ENCODE data around the gene ADAT1. TPM values are rescaled to one million over a fixed set of nuclear protein-coding genes. Genes with fewer than 3 reads are reported as not detected.
A peak's percentile ranks its signal among the peaks of the same experiment; 100 is the strongest.

The ADAT1 gene
- total and polyA plus RNA-seq, 2 of the 13 experiments (the other 11 are each of a cell fraction or from before 2014, with no cell fraction given), result 18.4 to 40.8 TPM

- TF ChIP-seq ARID5B (CRISPR knock-in tag; IDR thresholded peaks at IDR 0.05) (0 out of 2 replicates have a peak, but pooled peaks have one; percentile 7), RARA (CRISPR knock-in tag; IDR thresholded peaks at IDR 0.05) (peak; percentile 27; the same call in 1 of the 2 replicates), ZNF841 (CRISPR knock-in tag; IDR thresholded peaks at IDR 0.05; ENCODE audit: borderline replicate concordance) (no peak), BHLHE40 (IDR thresholded peaks at IDR 0.05; ENCODE audit: low read length) (no peak), THRA (CRISPR knock-in tag; IDR thresholded peaks at IDR 0.05; ENCODE audit: borderline replicate concordance) (no peak), SIN3B (IDR thresholded peaks at IDR 0.05; ENCODE audit: low read length) (no peak; the same call in 1 of the 2 replicates), KLF16 (CRISPR knock-in tag; IDR thresholded peaks at IDR 0.05) (no peak; a peak in 2 of 4 replicates), NKX3-1 (CRISPR knock-in tag; IDR thresholded peaks at IDR 0.05) (no peak; the same call in 1 of the 2 replicates), ZNF549 (CRISPR knock-in tag; IDR thresholded peaks at IDR 0.05) (no peak), TSC22D2 (CRISPR knock-in tag; IDR thresholded peaks at IDR 0.05; ENCODE audit: borderline replicate concordance) (no peak; the same call in 1 of the 2 replicates), RFX3 (CRISPR knock-in tag; IDR thresholded peaks at IDR 0.05) (no peak), SNRNP70 (IDR thresholded peaks at IDR 0.05; ENCODE audit: low read depth, low read length) (no peak), BCLAF1 (IDR thresholded peaks at IDR 0.05) (no peak), SNAI1 (CRISPR knock-in tag; IDR thresholded peaks at IDR 0.05; ENCODE audit: borderline replicate concordance) (peak; percentile 25; the same call in 1 of the 2 replicates), ZNF607 (CRISPR knock-in tag; IDR thresholded peaks at IDR 0.05; ENCODE audit: borderline replicate concordance) (peak; percentile 69; the same call in 1 of the 2 replicates)
Observed at GRCh38 chr16:75648265-75649076, 25.4 kb upstream of the ADAT1 start (continued).
